GM18867 (cell line): ENCODE results near the gene CEP70.
"Not testable (repeated sequence)": the region's sequence is repeated elsewhere in the genome, so short reads cannot be mapped to it uniquely, and the experiment has no call there.

Source experiments
- ATAC-seq: cut with Tn5 transposase; IDR thresholded peaks from one replicate; pipeline ENCODE4 v1.9.1; 2021; ENCODE audit warnings: mild to moderate bottlenecking, moderate library complexity; ENCODE audit not compliant: unreplicated experiment

The CEP70 gene

GRCh38 chr3:138455801-138456716 lies 138.0 kb downstream of the CEP70 start:
- no peak for ATAC-seq

- ATAC-seq = not testable (repeated sequence)
Observed at GRCh38 chr3:138453940-138454339, 140.1 kb downstream of the CEP70 start.

DNA sequence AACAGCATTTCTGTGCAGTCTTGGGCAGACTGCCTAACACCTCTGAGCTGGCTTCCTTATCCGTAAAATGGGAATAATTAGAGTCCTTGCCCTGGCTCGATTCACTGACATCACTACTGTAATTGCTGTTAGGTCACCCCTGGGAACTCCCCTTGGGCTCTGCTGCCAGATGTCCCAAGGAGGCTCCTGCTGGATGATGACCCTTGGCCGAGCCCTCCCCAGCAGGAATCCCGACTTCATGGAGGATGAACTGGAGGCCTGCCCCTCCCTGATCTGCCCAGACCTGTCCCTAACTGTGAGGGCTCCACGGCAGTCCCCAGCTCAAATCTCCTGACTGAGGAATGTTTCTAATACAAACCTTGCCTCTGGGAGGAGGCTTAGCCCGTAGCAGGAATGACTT lies 141.6 kb downstream of the CEP70 start:
- no peak for ATAC-seq

DNA sequence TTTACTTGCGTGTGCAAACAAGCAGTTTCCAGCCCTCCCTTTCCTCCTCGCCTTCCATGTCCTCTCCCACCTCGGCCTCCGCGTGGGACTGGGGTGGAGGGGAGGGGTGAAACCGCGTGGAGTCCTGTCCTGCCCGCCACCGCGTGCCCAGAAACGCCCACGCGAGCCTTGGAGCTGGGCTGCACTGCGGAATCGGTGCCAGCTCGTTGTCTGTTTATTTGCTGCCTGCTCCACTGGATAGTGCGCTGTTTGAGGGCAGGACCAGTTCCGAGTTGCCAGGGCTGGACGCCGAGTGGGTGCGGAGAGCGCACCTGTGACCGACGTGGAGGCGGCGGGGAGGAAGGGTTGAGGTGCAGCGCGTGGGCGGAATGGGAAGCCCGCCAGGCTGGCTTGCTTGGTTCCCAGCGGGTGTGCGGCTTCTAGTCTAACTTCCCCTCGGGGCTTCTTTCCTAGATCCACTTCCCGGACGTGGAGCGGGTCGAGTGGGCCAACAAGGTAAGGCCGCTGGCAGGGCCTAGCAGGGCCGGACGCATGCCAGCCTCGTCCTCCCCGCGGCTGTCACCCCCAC lies 142.4 kb downstream of the CEP70 start:
- ATAC-seq = no peak

- ATAC-seq = no peak
Observed at GRCh38 chr3:138450704-138451424, 143.2 kb downstream of the CEP70 start.

GRCh38 chr3:138450181-138450580 lies 143.9 kb downstream of the CEP70 start:
- no peak for ATAC-seq

DNA sequence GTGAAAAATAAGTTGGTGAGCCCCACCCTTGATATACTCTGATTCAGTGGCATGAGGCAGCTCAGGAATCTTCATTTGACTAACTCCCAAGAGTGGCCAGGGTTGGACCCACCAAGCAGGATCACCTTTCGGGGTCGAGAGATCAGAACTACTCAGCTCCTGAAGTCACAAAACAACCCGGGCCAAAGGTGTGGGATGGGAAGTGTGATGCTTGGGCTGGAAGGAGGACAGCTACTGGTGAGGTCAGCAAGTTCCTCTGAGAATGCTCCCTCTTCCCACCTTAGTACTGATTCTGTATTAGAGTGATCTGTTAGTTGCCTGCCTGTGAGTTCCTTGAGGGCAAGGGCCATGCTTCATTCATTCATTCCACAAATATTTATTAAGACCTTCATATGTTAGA lies 144.6 kb downstream of the CEP70 start:
- no peak for ATAC-seq

- no peak for ATAC-seq
Observed at GRCh38 chr3:138448631-138449030, 145.4 kb downstream of the CEP70 start.

- ATAC-seq = no peak
Observed at GRCh38 chr3:138445654-138446053, 148.4 kb downstream of the CEP70 start.

DNA sequence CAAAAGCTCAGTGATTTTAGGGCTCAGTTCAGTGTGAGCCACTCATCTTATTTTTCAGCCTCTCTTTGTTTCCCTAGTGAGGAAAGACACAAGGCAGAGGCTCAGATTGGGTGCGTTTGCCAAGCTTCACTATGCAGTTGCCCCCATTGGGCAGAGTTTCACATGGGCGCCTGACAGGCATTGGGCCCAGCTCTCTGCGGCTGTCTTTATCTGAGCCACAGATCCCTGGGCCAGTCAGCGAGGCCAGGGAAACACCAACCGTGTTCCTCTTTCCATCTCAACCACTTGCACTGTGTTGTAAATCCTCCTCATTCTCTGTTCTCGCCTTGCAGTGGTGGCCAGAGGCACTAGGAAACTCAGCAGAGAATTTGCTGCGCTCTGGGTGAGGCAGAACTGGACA lies 148.8 kb downstream of the CEP70 start:
- no peak for ATAC-seq
